GM19395 (cell line): ENCODE measurements around the gene TTC34.
A peak's percentile ranks its signal among the peaks of the same experiment; 100 is the strongest.

ENCODE experiments used
- ATAC-seq: cut with Tn5 transposase; IDR thresholded peaks from one replicate; pipeline ENCODE4 v1.9.1; 2021; ENCODE audit warnings: mild to moderate bottlenecking, moderate library complexity; ENCODE audit not compliant: unreplicated experiment

TTC34 gene

DNA sequence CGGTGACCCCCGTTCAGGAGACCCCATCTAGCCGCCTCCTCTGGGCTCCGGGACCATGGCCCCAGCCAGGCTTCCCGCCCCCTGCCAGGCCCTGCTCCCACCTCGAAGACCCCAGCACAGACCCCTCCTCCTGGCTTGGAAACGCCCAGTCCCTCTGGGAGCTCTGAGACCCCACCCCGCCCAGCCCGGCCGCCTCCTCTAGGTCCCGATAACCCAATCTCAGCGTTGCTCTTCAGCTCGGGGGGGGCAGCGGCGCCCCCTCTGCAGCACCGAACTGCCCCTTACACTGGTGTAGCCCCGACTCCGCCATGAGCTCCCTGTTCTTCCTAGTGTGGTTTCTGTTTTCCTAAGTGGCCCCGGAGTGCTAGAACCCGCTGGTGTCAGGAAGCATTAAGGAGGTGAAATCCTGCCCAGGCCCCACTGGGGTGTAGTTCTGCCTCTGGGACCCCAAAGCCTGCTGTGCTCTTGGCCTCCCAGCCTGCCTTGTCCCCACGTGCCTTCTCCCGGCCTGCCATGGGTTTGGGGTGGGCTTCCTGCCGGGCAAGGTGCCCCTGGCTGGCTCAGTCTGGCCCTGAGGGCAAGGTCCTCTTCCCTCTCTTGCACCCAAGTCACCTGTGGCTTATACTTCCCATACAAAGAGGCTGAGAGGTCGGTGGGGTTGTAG lies 157.9 kb downstream of the TTC34 start:
- ATAC-seq, result no peak

DNA sequence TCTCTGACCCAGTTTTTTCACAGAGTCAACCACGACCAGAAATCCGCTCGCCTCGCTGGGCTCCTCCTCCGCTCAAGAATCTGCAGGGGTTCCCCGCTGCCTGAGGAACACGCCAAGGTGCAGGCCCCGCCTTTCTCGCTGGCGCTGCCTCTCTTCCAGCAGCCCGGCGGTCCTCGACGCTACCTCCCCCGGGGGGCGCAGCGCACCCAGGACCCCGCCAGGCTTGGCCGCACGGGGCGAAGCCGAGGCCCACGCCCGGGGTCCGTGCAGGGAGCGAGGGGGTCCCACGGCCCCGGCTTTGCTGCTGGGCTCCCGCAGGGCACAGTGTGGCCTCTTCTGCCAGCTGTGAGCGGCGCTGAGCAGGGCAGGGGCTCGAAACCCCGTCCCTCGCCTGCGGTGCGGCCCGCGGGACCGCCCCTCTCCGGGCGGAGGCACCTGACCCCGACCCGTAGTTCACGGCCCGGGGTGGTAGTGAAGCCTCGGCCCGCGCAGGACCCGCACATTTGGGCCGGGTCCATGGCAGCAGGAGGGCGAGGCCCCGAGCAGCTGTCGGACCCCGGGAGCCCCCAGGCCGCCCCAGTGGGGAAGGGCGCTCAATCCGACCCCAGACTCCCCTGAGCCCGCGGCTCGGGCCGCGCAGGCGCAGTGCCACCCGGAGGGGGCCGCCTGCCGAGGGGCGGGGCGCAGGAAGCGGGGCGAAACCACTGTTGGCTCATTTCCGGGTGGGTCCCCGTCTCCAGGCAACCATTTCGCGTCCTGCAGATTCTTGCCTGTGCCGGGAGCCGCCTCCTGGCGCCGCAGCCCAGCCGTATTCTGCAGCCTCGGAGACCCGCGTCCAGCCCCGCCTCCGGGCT lies 158.7 kb downstream of the TTC34 start:
- peak; percentile 88 for ATAC-seq

DNA sequence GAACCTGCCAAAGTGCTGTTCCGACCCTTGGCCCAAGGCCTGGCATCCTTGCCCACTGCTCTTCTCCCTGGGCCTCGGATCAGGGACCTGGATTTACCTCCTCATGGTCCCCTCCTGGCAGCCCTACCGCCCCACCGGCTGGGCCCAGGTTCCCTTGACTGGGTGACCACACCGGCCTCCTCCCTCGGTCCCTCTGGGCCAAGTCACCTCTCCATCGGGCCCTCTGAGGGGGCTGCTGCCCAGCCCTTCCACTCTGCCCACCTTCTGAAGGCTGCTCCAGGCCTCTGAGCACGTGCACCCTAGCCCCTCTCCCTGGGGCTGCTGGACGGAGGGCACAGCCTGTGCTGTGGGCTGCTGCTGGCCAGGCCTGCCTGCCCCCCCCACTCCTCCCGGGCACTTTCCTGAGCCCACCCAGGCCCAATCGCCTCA lies 159.3 kb downstream of the TTC34 start:
- ATAC-seq, result peak; percentile 20

- ATAC-seq, result no peak
These were observed 159.9 kb downstream of the TTC34 start for GRCh38 chr1:2641381-2642130.

GRCh38 chr1:2640626-2641025 lies 160.9 kb downstream of the TTC34 start:
- no peak for ATAC-seq

DNA sequence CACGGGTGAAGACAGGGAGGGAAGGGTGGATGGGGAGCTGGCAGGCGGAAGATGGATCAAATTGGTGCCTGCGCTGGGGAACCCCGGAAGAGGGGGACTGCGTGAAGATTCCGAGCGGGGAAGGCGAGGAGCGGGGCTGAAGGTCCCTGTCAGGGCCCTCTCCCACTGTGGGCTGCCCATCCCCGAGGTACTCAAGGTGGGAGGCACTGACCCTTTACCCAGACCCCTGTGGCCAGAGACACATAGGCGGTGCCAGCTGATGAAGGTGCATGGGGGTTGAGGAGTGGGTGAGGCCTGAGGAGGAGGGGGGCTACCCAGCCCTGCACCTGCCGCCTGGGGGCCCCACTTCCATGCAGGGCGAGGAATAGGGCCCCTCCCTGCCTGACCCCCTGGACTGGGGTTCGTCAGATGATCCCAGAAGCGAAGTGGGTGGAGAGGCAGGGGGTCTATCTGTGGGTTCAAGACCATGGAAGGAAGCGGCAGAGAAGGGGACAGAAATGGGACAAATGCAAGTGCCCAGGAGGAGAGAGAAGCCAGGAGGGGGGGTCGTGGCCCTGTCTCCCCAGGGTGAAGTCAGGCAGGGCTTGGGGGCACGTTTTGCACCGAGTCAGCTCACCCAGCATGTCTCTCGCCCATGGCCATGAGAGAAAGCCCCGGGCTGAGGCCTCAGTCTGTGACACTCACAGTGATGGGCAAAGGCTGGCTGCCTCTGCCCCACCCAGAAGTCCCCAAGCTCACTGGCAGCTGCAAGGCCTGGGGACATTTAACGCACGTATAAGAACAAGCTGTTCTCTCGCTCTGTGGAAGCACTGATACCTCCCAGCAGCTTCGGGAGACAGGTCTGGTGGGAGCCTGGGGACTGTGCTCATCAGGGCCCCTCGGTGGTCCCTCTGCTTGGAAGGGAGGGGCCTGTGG lies 161.6 kb downstream of the TTC34 start:
- no peak for ATAC-seq

DNA sequence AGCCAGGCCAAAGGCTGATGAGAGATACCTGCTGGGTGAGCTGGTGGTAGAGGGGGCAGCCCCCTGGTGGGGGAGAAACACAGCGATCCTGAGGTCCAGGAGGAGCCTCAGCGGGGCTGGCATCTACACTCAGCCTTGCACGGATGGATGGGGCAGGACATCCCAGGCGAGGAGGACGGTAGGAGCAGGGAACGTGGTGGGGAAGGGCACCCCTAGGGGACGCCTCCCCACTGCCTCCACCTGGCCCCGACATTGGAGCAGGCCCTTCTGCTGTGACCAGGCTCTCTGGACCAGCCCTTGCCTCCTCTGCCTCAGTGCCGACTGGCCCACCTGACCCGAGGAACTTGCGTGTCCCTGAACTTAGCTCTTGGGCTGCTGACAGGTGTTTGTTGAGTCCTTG lies 162.3 kb downstream of the TTC34 start:
- no peak for ATAC-seq

- no peak for ATAC-seq
These were observed 162.9 kb downstream of the TTC34 start for GRCh38 chr1:2638466-2639115.

DNA sequence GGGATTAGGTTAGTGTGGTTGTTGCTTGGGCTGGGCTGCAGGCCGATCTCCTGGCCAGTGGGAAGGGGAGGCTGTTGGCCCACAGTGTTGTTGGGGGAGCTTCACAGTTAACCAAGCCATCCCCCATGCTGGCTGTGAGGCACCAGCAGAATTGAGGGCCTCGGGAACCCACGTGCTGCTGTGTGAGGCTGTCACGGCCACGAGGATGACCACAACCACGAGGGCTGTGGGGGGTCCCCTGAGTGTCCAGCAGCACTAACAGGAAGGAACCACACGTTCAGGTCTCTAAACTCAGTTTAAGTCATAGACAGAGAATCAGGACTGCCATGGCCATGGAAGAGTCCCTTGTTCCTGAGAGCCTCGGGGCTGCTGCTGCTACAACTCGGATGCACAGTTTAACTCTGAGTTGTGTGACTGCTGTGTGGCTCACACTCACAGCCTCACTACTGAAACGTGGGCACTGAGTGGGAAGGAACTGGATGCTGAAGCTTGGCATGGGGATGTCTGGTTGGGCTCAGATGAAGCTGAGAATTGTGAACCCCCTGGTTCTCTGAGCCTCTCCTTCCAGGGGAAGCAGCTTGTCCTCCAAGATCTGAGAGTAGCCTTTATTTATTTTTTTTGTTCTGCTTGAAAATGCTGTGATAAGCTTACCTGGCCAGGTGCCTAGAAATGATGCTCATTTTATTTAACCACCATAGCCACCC lies 163.9 kb downstream of the TTC34 start:
- no peak for ATAC-seq

DNA sequence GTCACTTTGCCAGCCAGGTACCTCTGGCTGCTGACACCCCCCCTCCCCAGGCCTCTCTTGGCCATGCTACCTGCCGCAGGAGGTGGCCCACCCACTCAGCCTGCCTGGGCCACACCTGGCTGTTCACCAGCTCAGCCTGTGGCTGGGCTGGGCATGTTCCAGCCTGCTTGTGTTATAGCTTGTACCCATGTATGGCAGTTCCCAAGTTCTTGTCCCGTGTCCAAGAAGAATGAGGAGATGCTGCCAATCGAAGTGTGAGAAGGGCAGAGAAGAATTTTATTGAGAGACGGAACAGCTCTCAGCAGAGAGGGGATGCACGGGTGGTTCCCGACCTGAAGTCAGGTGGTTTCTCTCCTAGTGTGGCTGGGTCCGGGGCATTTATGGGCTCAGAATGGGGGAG lies 164.8 kb downstream of the TTC34 start:
- no peak for ATAC-seq

GRCh38 chr1:2635361-2636010 lies 166.0 kb downstream of the TTC34 start:
- no peak for ATAC-seq

DNA sequence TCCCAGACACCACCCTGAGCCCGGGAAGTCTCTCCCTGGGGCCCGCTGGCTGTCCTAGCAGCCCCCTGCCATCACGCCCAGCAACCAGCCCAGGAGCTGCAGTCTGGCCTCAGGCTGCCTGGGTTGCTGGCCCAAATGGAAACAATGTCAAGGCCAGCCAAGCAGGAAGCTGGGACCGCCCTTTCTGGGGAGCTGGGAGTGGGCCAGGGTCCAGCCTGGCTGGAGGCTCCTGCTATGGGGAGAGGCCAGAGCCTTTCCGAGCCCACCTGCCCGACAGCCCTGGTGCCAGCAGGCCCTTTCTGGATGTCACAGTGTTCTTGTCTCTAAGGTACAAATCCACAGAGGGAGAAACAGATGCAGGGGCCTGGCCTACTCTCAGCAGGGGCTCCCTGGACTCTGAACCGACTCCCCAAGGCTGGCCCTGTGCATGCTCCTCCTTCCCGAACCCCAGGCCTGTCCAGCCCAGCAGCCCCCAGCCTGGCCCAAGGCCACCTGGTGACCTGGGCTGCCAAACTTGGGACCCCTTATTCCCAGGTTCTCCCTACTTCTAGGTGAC lies 167.5 kb downstream of the TTC34 start:
- ATAC-seq, result no peak

GRCh38 chr1:2633366-2633935 lies 168.0 kb downstream of the TTC34 start:
- ATAC-seq, result no peak

- ATAC-seq, result no peak
These were observed 168.7 kb downstream of the TTC34 start, which contains the start of gene MMEL1 for GRCh38 chr1:2632561-2633361. TSS of gene MMEL1 (minus strand) at chr1:2633016. CDS start at chr1:2629484, 3,532 bp downstream.

GRCh38 chr1:2632051-2632430 lies 169.5 kb downstream of the TTC34 start:
- no peak for ATAC-seq

GRCh38 chr1:2631136-2632050 lies 170.1 kb downstream of the TTC34 start:
- no peak for ATAC-seq
